ENCODE results near the gene CCR9. TPM values are rescaled to one million over a fixed set of nuclear protein-coding genes. Genes with fewer than 3 reads are reported as not detected.

The CCR9 gene
- total RNA-seq, 1 donor from 2014 or later = not detected

DNA sequence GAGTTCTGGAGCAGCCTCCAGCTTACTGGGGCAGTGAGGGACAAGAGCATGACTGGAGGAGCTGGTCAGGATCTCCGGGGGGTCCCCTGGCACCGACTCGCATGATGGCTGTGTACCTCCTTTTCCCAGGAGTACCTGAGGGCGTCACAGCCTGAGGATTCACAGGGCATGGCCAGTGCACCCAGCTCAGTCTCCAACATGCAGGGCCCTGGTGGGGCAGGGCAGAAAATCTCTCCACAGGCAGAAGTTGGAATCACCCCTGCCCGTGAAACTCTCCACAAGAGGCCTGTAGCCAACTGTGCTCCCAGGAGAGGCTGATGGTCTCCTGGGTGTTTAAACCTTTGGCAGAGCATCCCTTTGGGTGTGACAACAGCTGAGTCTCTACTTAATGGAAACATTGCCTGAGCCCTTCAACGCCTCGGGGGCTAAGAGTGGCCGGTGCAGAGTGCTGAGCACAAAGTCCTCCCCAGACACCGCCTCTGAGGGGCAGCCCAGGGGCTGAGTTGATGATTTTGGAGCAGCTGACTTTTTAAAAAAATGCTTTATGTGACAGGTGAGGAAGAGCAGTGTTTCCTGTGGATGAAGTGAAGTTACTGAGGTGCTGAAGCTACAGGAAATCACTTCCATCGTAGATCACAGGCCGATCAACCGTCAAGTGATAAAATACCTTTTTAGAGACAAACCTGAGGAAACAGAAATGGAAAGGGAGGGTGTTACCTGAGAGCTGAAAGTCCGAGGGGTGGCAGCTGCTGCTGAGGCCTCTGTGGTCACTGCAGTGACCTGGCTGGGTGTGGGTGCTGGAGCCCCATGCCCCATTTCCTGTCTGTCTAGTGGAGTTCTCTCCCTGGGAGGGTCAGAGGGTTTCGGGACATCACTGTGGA is 35.1 kb downstream of the CCR9 start:
- Mint-ChIP-seq H3K4me1 (ENCODE audit: unreplicated experiment) (peaks cover 5% of the 10 kb centered on the region), H3K9me3 (ENCODE audit: unreplicated experiment) (no peaks in the 10 kb centered on the region), H3K27ac (ENCODE audit: unreplicated experiment) (no peak overlapping the region), H3K36me3 (ENCODE audit: unreplicated experiment) (peaks cover 33% of the 10 kb centered on the region), H3K4me3 (ENCODE audit: unreplicated experiment) (no peak overlapping the region), H3K27me3 (ENCODE audit: unreplicated experiment) (no peaks in the 10 kb centered on the region)
- TF ChIP-seq, protein P1, sequence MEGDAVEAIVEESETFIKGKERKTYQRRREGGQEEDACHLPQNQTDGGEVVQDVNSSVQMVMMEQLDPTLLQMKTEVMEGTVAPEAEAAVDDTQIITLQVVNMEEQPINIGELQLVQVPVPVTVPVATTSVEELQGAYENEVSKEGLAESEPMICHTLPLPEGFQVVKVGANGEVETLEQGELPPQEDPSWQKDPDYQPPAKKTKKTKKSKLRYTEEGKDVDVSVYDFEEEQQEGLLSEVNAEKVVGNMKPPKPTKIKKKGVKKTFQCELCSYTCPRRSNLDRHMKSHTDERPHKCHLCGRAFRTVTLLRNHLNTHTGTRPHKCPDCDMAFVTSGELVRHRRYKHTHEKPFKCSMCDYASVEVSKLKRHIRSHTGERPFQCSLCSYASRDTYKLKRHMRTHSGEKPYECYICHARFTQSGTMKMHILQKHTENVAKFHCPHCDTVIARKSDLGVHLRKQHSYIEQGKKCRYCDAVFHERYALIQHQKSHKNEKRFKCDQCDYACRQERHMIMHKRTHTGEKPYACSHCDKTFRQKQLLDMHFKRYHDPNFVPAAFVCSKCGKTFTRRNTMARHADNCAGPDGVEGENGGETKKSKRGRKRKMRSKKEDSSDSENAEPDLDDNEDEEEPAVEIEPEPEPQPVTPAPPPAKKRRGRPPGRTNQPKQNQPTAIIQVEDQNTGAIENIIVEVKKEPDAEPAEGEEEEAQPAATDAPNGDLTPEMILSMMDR (IDR thresholded peaks at IDR 0.05) = no peak
- no peak for DNase-seq (ENCODE audit: extremely low spot score, unreplicated experiment)

DNA sequence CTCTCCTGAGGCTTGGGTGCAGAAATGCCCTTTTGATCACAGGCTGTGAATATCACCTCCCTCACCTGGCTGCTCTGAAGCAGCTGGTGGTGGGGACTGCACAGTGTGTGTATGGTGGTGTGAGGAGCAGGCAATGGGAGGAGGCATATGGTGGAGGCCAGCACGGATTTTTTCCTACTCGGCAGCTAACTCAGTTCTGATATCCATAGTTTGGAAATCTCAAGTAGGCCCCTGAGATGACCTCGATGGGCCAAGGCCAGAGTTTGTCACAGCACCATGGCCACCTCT is 35.6 kb downstream of the CCR9 start:
- Mint-ChIP-seq H3K36me3 (ENCODE audit: unreplicated experiment) (peaks cover 34% of the 10 kb centered on the region), H3K27me3 (ENCODE audit: unreplicated experiment) (no peaks in the 10 kb centered on the region), H3K9me3 (ENCODE audit: unreplicated experiment) (no peaks in the 10 kb centered on the region), H3K27ac (ENCODE audit: unreplicated experiment) (no peak overlapping the region), H3K4me3 (ENCODE audit: unreplicated experiment) (no peak overlapping the region), H3K4me1 (ENCODE audit: unreplicated experiment) (peaks cover 4% of the 10 kb centered on the region)
- no peak for DNase-seq (ENCODE audit: extremely low spot score, unreplicated experiment)
- TF ChIP-seq, protein P1 (IDR thresholded peaks at IDR 0.05) = no peak

- H3K4me1 Mint-ChIP-seq (ENCODE audit: unreplicated experiment) = no peaks in the 10 kb centered on the region
- H3K36me3 Mint-ChIP-seq (ENCODE audit: unreplicated experiment) = peaks cover 37% of the 10 kb centered on the region
- TF ChIP-seq, protein P1 (IDR thresholded peaks at IDR 0.05) = no peak
- no peak overlapping the region for H3K27ac Mint-ChIP-seq (ENCODE audit: unreplicated experiment)
- no peak for DNase-seq (ENCODE audit: extremely low spot score, unreplicated experiment)
- no peaks in the 10 kb centered on the region for H3K9me3 Mint-ChIP-seq (ENCODE audit: unreplicated experiment)
- no peak overlapping the region for H3K4me3 Mint-ChIP-seq (ENCODE audit: unreplicated experiment)
- H3K27me3 Mint-ChIP-seq (ENCODE audit: unreplicated experiment) = no peaks in the 10 kb centered on the region
Observed at GRCh38 chr3:45922950-45923590, 36.7 kb downstream of the CCR9 start.

- DNase-seq (ENCODE audit: extremely low spot score, unreplicated experiment) = no peak
- Mint-ChIP-seq H3K9me3 (ENCODE audit: unreplicated experiment) (no peaks in the 10 kb centered on the region), H3K4me3 (ENCODE audit: unreplicated experiment) (no peak overlapping the region), H3K27me3 (ENCODE audit: unreplicated experiment) (no peaks in the 10 kb centered on the region), H3K36me3 (ENCODE audit: unreplicated experiment) (peaks cover 41% of the 10 kb centered on the region), H3K4me1 (ENCODE audit: unreplicated experiment) (no peaks in the 10 kb centered on the region), H3K27ac (ENCODE audit: unreplicated experiment) (no peak overlapping the region)
- TF ChIP-seq, protein P1 (IDR thresholded peaks at IDR 0.05) = no peak
Observed at GRCh38 chr3:45923755-45924154, 37.4 kb downstream of the CCR9 start.

DNA sequence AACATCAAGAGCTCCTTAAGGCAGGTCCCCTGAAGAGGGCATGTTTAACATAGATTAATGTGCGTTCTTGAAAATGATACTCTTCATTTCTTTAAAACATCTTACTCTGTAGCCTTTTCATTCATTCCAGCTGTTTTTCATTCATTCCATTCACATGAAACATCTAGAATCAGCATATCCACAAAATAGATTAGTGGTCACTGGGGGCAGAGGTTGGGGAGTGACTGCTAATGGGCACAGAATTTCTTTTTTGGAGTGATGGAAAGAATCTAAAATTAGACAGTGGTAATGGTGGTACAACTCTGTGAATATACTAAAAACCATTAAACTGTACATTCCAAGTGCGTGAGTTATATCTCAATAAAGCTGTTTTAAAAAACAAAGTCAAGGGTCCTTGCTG is 41.5 kb downstream of the CCR9 start:
- peaks cover 46% of the 10 kb centered on the region for H3K36me3 Mint-ChIP-seq (ENCODE audit: unreplicated experiment)
- H3K4me1 Mint-ChIP-seq (ENCODE audit: unreplicated experiment) = no peaks in the 10 kb centered on the region
- H3K27ac Mint-ChIP-seq (ENCODE audit: unreplicated experiment) = no peak overlapping the region
- TF ChIP-seq, protein P1 (IDR thresholded peaks at IDR 0.05) = no peak
- no peak overlapping the region for H3K4me3 Mint-ChIP-seq (ENCODE audit: unreplicated experiment)
- H3K9me3 Mint-ChIP-seq (ENCODE audit: unreplicated experiment) = no peaks in the 10 kb centered on the region
- no peaks in the 10 kb centered on the region for H3K27me3 Mint-ChIP-seq (ENCODE audit: unreplicated experiment)
- DNase-seq (ENCODE audit: extremely low spot score, unreplicated experiment) = no peak

Data from osteocyte (in vitro differentiated cells).